ENCODE data around the gene IL26.

IL26 gene

DNA sequence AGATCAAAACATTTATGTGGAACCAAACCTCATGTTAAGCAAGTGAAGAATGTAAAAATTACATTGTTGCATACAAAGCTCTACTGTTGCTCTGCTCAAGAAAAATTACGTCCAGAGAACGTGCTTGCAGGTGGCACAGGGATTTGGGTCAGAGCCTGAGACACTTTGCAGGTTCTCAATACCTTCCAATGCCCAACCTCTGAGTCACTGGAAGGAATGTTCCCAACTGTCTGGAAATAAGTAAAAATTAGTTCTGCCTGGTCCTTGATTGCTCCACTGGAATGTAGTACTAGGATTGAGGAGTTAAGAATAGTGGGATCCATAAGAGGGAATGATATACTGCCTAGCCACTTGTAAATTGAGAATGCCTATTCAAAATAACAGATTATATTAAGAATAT, 63.2 kb downstream of the IL26 start:
- H3K9ac ChIP-seq (ENCODE audit: low read length) = no peak overlapping the region
- H3K4me1 ChIP-seq (ENCODE audit: control insufficient read depth, insufficient read depth, low read length) = no peaks in the 10 kb centered on the region
- H3K4me3 ChIP-seq (ENCODE audit: low read length) = no peak overlapping the region
- no peak overlapping the region for H3K27ac ChIP-seq (ENCODE audit: low read depth, low read length)
- no peaks in the 10 kb centered on the region for H3K27me3 ChIP-seq (ENCODE audit: control insufficient read depth, insufficient read depth, low read length)
- H3K36me3 ChIP-seq (ENCODE audit: control insufficient read depth, insufficient read depth, low read length) = no peaks in the 10 kb centered on the region

DNA sequence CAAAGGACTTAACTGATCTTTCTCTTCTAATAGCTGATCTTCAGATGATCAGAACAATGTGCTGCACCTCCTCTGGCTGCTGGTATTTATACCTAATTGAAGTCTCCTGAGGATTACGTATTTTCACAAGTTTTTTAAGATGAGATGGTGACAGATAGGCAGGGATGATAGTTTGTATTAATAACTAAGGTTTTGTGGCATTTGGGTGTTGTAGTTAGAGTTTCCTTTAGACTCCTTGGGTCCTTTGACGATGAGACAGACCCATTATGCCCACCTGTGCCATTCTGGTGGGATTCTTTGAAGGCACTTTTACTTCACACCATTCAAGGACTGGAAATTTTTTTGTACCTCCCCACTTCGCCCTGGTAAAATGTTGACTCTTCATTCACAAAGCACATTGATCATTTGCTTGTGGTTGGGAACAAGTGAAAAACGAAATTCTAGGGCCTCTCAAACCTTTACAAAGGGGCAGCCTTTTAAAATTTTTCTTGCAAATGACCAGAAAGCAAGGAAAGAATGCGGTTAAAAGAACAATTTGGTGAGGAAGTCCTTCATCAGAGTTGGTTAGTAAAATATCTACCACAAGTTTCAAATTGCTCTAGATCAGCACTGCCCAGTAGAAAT, 65.8 kb downstream of the IL26 start, which contains the start of gene IFNG:
IFNG (minus strand) TSS at position 60 of the 624 bp plus-strand sequence. CDS start 125 bp downstream, outside the sequence.
- H3K36me3 ChIP-seq (ENCODE audit: control insufficient read depth, insufficient read depth, low read length) = no peaks in the 10 kb centered on the region
- no peak within 1 kb of the TSS for H3K9ac ChIP-seq (ENCODE audit: low read length)
- H3K4me1 ChIP-seq (ENCODE audit: control insufficient read depth, insufficient read depth, low read length) = no peaks in the 10 kb centered on the region
- no peaks in the 10 kb centered on the region for H3K27me3 ChIP-seq (ENCODE audit: control insufficient read depth, insufficient read depth, low read length)
- no peak within 1 kb of the TSS for H3K27ac ChIP-seq (ENCODE audit: low read depth, low read length)
- H3K4me3 ChIP-seq (ENCODE audit: low read length) = no peak within 1 kb of the TSS

DNA sequence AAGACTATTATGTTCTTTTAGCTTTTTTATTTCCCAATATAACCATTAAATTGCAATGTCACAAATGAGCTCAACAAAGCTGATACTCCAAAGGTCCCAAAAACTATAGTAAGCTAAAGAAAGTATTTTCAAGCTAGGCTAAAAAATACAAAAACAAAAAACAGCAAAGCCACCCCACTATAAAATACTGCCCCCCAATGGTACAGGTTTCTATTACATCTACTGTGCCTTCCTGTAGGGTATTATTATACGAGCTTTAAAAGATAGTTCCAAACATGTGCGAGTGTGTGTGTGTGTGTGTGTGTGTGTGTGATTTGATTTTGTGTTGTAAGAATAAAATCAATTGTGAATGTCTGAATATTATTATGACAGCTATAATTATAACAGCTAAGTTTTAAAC, 67.2 kb downstream of the IL26 start:
- Histone ChIP-seq H3K4me3 (ENCODE audit: low read length) (no peak overlapping the region), H3K27me3 (ENCODE audit: control insufficient read depth, insufficient read depth, low read length) (no peaks in the 10 kb centered on the region), H3K27ac (ENCODE audit: low read depth, low read length) (no peak overlapping the region)

DNA sequence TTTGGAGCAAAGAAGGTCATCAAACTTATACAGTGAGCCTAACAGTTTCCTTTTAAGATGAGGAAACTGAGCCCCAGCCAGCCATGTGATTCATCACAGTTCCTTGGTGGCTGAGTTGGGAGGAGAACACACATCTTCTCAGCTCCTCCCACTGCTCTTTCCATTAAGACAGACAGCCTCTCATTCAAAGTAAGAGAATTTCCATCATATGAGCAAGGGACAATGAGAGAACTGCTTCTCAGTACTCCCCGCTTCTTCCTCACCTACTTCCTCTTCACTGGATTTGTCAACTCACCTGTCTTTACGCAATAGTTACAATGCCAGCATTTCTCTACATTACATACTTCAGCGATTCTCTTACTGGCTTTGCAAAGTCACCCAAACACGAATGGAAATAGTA, 68.2 kb downstream of the IL26 start:
- H3K27ac ChIP-seq (ENCODE audit: low read depth, low read length) = no peak overlapping the region
- no peaks in the 10 kb centered on the region for H3K27me3 ChIP-seq (ENCODE audit: control insufficient read depth, insufficient read depth, low read length)
- H3K9ac ChIP-seq (ENCODE audit: low read length) = no peak overlapping the region
- no peak overlapping the region for H3K4me3 ChIP-seq (ENCODE audit: low read length)
- H3K36me3 ChIP-seq (ENCODE audit: control insufficient read depth, insufficient read depth, low read length) = no peaks in the 10 kb centered on the region
- no peaks in the 10 kb centered on the region for H3K4me1 ChIP-seq (ENCODE audit: control insufficient read depth, insufficient read depth, low read length)

More for the DNA sequence above, 67.2 kb downstream of the IL26 start:
- Histone ChIP-seq H3K9ac (ENCODE audit: low read length) (no peak overlapping the region), H3K36me3 (ENCODE audit: control insufficient read depth, insufficient read depth, low read length) (no peaks in the 10 kb centered on the region), H3K4me1 (ENCODE audit: control insufficient read depth, insufficient read depth, low read length) (no peaks in the 10 kb centered on the region)

DNA sequence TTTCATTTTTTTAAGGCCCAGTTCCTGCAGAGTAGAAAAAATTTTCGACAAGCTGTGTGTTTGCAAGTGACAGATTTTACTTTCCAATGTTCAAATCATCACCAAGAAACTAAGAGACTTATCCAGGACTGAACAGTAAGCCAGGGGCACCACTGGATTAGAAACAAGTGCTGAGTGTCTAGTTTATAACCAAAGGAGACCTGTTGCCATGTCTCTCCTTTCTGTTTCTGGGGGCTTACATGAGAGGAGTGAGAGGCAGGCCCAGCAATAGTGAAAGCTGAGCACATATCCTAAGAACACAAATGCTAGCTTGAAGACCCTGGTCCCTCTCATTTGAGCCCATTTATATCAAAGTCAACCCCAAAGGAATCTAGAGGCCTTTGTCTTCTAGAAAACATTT, 69.0 kb downstream of the IL26 start:
- H3K27ac ChIP-seq (ENCODE audit: low read depth, low read length) = no peak overlapping the region

DNA sequence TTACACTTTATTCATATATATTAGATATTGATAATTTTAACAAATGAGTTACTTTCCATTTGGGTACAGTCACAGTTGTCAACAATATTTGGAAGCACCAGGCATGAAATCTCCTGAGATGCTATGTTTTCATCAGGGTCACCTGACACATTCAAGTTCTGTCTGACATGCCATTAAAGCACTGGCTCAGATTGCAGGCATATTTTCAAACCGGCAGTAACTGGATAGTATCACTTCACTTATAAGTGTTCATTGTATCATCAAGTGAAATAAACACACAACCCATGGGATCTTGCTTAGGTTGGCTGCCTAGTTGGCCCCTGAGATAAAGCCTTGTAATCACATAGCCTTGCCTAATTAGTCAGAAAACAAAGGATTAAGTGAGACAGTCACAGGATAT, 70.8 kb downstream of the IL26 start:
- Histone ChIP-seq H3K4me1 (ENCODE audit: control insufficient read depth, insufficient read depth, low read length) (no peaks in the 10 kb centered on the region), H3K27me3 (ENCODE audit: control insufficient read depth, insufficient read depth, low read length) (no peaks in the 10 kb centered on the region), H3K27ac (ENCODE audit: low read depth, low read length) (no peak overlapping the region), H3K4me3 (ENCODE audit: low read length) (no peak overlapping the region), H3K36me3 (ENCODE audit: control insufficient read depth, insufficient read depth, low read length) (no peaks in the 10 kb centered on the region), H3K9ac (ENCODE audit: low read length) (no peak overlapping the region)

More for the DNA sequence above, 69.0 kb downstream of the IL26 start:
- H3K4me1 ChIP-seq (ENCODE audit: control insufficient read depth, insufficient read depth, low read length) = no peaks in the 10 kb centered on the region
- no peak overlapping the region for H3K4me3 ChIP-seq (ENCODE audit: low read length)
- no peaks in the 10 kb centered on the region for H3K36me3 ChIP-seq (ENCODE audit: control insufficient read depth, insufficient read depth, low read length)
- no peaks in the 10 kb centered on the region for H3K27me3 ChIP-seq (ENCODE audit: control insufficient read depth, insufficient read depth, low read length)
- no peak overlapping the region for H3K9ac ChIP-seq (ENCODE audit: low read length)
